ENCODE results near the gene TEX52. TPM values are rescaled to one million over a fixed set of nuclear protein-coding genes. Genes with fewer than 3 reads are reported as not detected.

The TEX52 gene
- total and polyA plus RNA-seq, 2 of the 8 experiments (the other 6 are each of a cell fraction or from before 2014, with no cell fraction given) = not detected

DNA sequence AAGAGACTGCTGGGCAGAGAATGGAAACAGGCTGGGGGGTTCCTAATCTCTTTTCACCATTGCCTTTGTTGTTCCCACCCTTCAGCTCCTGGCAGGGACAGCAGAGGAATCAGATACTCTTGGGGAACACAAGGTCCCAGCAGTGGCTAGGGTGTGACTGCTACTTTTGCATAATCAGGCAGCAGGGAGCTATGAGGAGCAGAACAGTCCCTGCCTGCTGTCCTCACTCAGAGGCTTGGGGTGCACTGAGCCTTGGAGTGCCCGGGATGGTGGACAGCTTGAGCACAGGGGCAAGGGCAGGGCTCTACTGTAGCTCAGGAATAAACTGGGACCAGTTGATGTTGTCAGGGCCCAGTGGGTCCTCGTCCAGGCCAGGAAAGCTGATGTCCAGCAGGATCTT is 1.5 kb upstream of the TEX52 start:
- H2AK5ac ChIP-seq (ENCODE audit: low read depth, low read length) = no peak overlapping the region
- DNase-seq (ENCODE audit: low read depth in 1 of 2, low spot score in 2 of 2) = no peak
- peaks cover 3 to 6% of the 10 kb centered on the region in 2 experiments for H4K20me1 ChIP-seq (replicated peaks in 1 of 2; ENCODE audit: control insufficient read depth in 1 of 2, insufficient read depth in 2 of 2, low read length in 2 of 2)
- no peaks in the 10 kb centered on the region for H3K23me2 ChIP-seq (ENCODE audit: low read depth, low read length)
- FAIRE-seq = no peak
- H3K4ac ChIP-seq (replicated peaks; ENCODE audit: insufficient read length, low read depth, low read length) = no peak overlapping the region
- no peak overlapping the region for H3K23ac ChIP-seq (ENCODE audit: insufficient read length)
- no peak overlapping the region for H3K14ac ChIP-seq (ENCODE audit: insufficient read length)
- no peaks in the 10 kb centered on the region for H3K9me3 ChIP-seq (ENCODE audit: insufficient read depth in 2 of 2, low read depth in 1 of 2, low read length in 1 of 2)
- no peak overlapping the region for H3K27ac ChIP-seq (ENCODE audit: low read depth, low read length)
- 88% methylated on average over 2 of the region's 2 CpGs; no CpG with 5 or more reads in 1 of the 2 experiments for WGBS, 2 experiments (ENCODE audit: extremely low coverage in 1 of 2, insufficient coverage in 1 of 2, insufficient read length in 1 of 2, insufficient replicate concordance in 2 of 2, low coverage in 1 of 2, low lambda C conversion rate in 2 of 2, missing lambda C conversion rate in 1 of 2)
- H2AFZ ChIP-seq (ENCODE audit: low read length) = no peak overlapping the region
- H2BK120ac ChIP-seq (replicated peaks; ENCODE audit: low read depth, low read length) = no peak overlapping the region
- TF ChIP-seq SUZ12 (IDR thresholded peaks at IDR 0.05; ENCODE audit: low read length) (no peak), ASH2L (IDR thresholded peaks at IDR 0.05; ENCODE audit: low read length) (no peak), KDM5A (IDR thresholded peaks at IDR 0.05; ENCODE audit: low read length) (no peak), HDAC6 (IDR thresholded peaks at IDR 0.05; ENCODE audit: low read depth, low read length) (no peak), GTF2F1 (IDR thresholded peaks at IDR 0.05; ENCODE audit: borderline replicate concordance, low read depth, low read length) (no peak), POLR2AphosphoS5 (IDR thresholded peaks at IDR 0.05; ENCODE audit: low read depth, low read length) (no peak)
- no peak overlapping the region for H2BK15ac ChIP-seq (ENCODE audit: low read length)
- H3K9ac ChIP-seq (replicated peaks in 1 of 4; ENCODE audit: extremely low read depth in 1 of 4, low read depth in 3 of 4, low read length in 3 of 4) = no peak overlapping the region
- H4K8ac ChIP-seq (ENCODE audit: extremely low read depth, insufficient read depth, low read length) = no peak overlapping the region
- H3K4me3 ChIP-seq (ENCODE audit: extremely low read depth in 1 of 4, insufficient read depth in 2 of 4, low read depth in 3 of 4, low read length in 4 of 4) = no peak overlapping the region
- no peak overlapping the region for H4K91ac ChIP-seq (replicated peaks; ENCODE audit: insufficient read length, low read length)
- H3K18ac ChIP-seq (ENCODE audit: extremely low read depth, low read length) = no peak overlapping the region
- no peak overlapping the region for H4K5ac ChIP-seq (ENCODE audit: insufficient read length, low read depth, low read length)
- no peak overlapping the region for H2BK12ac ChIP-seq (ENCODE audit: low read depth, low read length)
- no peaks in the 10 kb centered on the region for H3K27me3 ChIP-seq (replicated peaks in 1 of 4; ENCODE audit: control insufficient read depth in 3 of 4, extremely low read depth in 1 of 4, insufficient read depth in 3 of 4, low read length in 3 of 4)
- H2BK5ac ChIP-seq (ENCODE audit: low read depth, low read length) = no peak overlapping the region
- H3K36me3 ChIP-seq (ENCODE audit: control insufficient read depth in 2 of 4, insufficient read depth in 4 of 4, low read length in 3 of 4) = peaks cover 6 to 42% (median 24%) of the 10 kb centered on the region in 4 experiments; a peak in 6 of 8 replicates
- ChIA-PET POLR2A (ENCODE audit: partially characterized antibody) (interaction anchor here (0.8 to 3.8 kb wide), 13 partner anchors 11 to 196 kb away, joined by 3 to 31 read pairs (median 5); partner anchors contain the start of genes FOXM1, NRIP2 and RHNO1), CTCF (ENCODE audit: partially characterized antibody) (interaction anchor here (0.7 to 6.5 kb wide), 10 partner anchors 9 to 183 kb away, joined by 3 to 84 read pairs (median 4); partner anchors contain the start of gene NRIP2)
- H3K4me1 ChIP-seq (replicated peaks in 1 of 4; ENCODE audit: control insufficient read depth in 3 of 4, insufficient read depth in 4 of 4, low read length in 3 of 4) = peaks cover 0 to 6% (median under 1%) of the 10 kb centered on the region in 4 experiments; a peak in 3 of 7 replicates
- H2BK20ac ChIP-seq (ENCODE audit: low read length) = no peak overlapping the region
- no peak overlapping the region for H3K4me2 ChIP-seq (ENCODE audit: insufficient read depth in 1 of 2, low read depth in 2 of 2, low read length in 2 of 2)
- no peak overlapping the region for H3K56ac ChIP-seq (replicated peaks; ENCODE audit: insufficient read length, low read depth, low read length)
- no peaks in the 10 kb centered on the region for H3K79me2 ChIP-seq (ENCODE audit: control insufficient read depth in 1 of 2, insufficient read depth in 2 of 2, low read length in 2 of 2)
- no peaks in the 10 kb centered on the region for H3K79me1 ChIP-seq (ENCODE audit: low read depth, low read length)
